Daoy (cell line): ENCODE measurements around the gene DNAH3. TPM values are rescaled to one million over a fixed set of nuclear protein-coding genes. Genes with fewer than 3 reads are reported as not detected.
A peak's percentile ranks its signal among the peaks of the same experiment; 100 is the strongest.
"Not testable (repeated sequence)": the region's sequence is repeated elsewhere in the genome, so short reads cannot be mapped to it uniquely, and the experiment has no call there.

Experiments
- DNase-seq: peaks from one replicate; pipeline ENCODE4 v3.0.0-alpha.2; 2015; ENCODE audit warnings: low read depth
- total RNA-seq: library from RNA; depleted of rRNA; stranded (reverse); fragments of >200 nt; shearing (Covaris generic); gene quantifications from 2 replicates; pipeline ENCODE4 v1.2.3, GENCODE V29; 2014

DNAH3 gene
- total RNA-seq, 1 experiment from 2014 or later = 0.06 TPM

DNA sequence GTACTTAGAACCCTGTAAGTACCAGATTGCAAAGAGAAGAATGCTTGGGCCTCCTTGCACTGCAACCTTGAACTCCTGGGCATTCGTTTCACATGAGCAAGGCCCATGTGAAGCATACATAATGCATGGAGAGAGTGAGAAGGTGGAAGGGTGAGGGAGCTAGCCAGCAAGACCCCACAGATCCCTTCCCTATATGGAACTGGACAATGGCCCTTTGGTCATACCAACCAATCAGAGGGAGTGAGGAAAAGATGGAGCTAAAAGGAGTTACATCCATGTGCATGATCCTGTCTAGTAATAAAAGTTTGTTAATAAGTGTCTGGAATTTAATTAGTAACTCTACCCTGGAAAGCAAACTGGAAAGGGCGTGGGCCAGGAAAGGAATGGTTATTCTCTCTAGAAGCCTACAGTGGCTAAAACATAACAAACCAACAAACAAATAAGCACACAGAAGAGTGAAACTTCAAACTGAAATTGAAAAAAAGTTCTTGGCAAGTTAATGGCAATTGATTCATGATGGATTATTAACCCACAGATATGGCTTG lies 29.6 kb downstream of the DNAH3 start:
- no peak for DNase-seq

DNA sequence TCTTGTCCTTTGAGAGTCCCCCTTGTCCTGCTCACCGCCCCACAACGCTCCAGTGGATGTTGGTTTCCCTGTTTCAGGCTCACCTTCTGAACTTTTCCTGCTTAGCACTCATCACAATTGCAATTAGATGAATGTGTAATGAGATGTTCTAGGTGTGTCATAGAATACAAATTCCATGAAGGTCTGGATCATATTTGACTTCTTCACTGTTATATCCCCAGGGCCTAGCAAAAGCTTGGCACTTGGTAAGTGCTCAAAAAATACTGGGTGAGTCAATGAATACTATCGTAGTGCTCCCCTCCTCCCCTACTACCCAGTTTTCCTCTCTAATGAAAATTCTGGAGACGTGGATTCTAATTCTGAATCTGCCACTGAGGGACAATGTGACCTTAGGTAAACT lies 33.1 kb downstream of the DNAH3 start:
- DNase-seq = no peak

DNA sequence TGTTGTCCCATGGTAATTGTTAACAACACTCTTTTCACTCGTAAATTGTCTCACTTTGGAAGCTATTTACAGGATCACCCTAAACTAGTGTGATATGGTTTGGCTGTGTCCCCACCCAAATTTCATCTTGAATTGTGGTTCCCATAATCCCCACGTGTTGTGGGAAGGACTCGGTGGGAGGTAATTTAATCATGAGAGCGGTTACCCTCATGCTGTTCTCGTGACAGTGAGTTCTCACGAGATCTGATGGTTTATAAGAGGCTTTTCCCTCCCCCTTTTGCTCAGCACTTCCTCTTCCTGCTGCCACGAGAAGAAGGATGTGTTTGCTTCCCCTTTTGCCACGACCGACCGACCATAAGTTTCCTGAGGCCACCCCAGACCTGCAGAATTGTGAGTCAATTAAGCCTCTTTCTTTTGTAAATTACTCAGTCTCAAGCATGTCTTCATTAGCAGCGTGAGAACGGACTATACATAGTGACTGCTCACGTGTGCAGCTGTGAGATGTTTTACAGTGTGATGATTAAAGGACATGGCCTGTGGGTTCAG lies 34.4 kb downstream of the DNAH3 start:
- no peak for DNase-seq

DNA sequence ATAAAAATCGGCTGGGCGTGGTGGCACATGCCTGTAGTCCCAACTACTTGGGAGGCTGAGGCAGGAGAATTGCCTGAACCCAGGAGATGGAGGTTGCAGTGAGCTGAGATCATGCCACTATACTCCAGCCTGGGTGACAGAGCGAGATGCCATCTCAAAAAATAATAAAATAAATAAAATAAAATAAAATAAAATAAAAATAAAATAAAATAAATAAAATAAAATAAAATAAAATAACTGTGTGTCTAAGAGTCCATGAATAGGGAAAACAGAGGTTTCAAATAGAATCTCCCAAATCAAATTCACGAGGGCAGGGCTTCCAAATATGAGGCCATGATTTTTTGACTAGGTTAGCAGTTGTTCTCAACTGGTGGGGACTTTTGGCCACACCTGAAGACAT lies 35.1 kb downstream of the DNAH3 start:
- not testable (repeated sequence) for DNase-seq

DNA sequence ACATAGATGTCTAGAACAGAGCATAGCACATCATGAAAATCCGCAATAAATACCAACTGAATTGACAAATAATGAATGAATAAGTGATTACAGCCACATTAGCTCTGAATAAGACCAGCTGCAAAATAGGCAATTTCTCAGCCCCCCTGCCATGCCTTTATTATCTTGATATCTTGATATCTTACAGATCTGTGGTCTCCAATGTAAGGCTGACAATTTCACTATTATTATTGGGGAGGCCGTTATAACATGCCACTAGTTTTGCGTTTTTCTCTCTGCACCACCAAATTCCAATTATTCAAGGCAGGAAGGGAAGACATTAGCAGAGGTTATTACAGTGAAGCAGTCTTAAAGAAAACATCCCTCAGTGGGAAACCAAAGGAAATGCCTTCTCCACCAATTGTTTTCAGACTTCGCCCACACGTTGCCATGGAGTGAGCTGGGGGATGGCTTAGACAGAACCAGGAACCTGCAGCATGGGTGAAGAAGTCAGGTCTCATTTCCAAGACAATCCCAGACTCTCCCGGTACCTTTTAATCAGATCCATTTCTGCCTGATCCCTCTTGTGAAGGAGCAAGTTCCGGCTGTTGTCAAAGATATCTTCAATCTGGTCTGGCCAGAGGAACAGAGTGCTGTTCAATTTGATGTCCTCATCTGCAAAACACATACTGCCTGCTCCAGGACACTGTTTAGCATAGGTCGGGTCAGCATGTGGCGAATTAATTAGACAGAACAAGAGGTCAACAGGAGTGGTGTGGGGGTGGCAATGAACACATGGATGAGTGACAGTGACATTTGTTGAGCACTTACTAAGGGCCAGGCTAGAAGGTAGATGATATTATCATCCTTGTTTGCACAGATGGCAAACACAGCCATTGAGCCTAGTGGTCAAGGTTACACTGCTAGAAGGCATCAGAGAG lies 46.4 kb downstream of the DNAH3 start:
- peak; percentile 76 for DNase-seq

DNA sequence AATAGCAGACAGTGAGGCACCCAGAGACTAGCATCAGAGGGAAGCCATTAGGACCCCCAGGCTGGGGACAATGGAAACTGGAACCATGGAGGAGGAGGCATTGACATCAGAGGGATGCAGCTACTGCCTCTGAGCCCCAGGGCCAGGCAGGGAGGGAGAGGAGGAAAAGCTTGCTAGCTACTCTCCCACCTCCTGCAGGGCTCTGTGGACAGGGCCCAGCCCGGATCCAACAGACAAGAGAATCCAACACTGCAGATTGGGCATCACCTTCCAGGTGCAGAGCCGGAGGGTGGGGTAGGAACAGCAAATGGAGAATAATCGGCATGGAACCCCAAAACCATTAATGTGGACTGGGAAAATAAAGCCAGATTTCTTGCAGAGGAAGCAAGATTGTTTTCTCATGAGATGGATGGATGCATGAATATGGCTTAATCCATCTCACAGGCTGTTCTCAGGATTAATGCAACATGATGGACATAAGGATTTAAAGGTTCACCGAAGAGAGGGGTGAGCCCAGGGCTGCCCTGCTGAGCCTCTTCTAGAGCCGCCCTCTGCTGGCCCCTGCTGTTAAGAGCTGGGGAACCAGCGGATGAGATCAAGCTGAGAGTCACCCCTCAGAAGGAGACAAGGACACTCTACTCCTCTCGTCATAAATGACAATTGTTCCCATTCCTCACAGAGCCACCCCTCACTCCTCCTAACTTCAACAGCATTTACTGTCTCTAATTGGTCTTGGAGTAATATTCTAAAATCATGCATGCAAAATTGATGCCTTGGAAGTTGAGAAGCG lies 48.8 kb downstream of the DNAH3 start:
- DNase-seq = peak; percentile 15

DNA sequence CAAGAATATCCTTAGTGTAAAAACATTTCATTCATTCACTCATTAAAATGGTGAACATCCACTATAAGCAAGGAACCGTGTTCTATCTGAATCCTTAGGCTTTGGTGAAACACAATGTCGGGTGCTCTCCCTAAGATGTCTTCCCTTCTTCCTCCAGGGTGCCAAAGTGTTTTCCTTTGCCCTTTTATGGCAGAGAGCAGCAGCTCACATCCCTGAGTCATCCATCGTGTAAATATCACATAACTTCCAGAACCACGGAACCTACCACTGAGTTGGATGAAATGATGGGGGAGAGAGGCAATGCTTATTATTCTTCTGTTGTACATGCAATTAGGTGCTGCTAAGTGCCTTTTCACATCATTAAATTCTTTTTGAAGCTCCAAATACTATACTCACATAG lies 50.2 kb downstream of the DNAH3 start:
- peak; percentile 81 for DNase-seq

DNA sequence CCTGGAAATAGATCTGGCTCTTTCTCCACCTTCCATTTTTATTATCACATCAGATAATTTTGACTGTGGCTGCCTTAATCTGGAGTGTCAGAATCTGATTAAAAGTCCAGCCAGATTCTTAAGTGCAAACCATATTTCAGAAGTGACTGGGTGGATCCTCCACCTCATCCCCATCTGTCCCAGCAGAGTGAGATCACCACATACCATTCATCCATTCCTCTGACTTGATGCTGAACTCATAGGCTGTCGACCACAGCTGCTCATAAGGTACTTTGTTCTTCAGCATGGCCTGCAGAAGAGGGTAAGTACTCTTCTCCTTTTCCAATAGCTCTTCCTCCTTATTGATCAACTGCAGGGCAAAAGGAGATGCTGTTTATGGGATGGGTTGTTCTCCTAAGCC lies 53.5 kb downstream of the DNAH3 start:
- peak; percentile 9 for DNase-seq

DNA sequence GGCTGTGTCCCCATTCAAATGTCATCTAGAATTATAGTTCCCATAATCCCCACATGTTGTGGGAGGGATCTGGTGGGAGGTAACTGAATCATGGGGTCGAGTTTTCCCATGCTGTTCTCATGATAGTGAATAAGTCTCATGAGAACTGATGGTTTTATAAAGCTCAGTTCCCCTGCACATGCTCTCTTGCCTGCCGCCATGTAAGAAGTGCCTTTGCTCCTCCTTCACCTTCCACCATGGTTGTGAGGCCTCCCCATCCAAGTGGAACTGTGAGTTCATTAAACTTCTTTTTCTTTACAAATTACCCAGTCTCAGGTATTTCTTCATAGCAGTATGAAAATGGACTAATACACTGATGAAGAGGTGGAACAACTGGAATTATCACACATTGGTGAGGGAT lies 55.9 kb downstream of the DNAH3 start:
- not testable (repeated sequence) for DNase-seq

DNA sequence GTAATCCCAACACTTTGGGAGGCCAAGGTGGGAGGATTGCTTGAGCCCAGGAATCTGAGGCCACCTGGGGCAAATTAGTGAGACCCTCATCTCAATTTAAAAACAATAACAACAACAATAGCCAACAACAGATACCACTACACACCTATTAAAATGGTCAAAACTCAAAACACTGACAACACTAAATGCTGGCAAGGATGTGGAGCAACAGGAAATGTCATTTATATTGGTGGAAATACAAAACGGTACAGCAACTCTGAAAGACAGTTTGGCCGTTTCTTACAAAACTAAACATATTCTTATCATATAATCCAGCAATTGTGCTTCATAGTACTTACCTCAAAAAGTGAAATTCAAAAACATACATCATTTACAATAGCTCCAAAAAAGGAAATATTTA lies 57.7 kb downstream of the DNAH3 start:
- DNase-seq = no peak

DNA sequence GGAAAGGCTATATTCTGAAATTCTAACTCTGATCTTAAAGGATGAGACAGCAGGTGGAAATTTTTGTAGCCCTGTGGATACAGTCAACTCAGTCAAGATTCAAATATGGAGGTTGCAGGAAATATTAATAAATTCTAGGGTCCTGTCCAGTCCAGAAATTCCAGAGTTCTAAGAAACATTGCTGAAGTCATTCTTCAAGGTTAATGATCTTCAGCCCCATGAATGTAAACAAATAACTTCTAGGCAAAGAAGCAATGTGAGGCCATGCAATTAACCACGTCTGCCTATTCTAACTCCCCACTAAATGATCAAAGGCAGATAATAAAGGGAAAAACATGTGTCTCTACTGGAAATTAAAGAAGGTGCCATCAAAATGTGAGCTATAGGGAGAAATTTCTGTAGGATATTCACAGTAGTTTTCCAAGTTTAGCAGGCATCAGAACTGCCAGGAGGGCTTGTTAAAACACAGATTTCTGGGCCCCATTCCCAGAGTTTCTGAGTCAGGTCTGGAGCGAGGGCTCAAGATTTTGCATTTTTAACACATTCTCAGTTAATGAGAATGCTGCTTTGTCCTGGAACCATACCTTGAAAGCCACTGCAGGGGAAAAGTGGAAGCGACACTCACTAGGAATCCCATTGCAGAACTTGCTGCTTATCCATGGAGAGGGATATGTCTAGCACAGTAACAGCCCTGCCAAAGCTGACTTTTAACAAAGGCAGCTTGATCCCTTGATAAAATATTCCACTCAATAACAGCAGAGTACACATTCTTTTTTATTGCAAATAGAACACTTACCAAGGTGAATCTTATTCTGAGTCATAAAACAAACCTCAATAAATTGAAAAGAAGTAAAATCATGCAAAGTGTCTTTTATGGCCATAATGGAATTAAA lies 61.8 kb downstream of the DNAH3 start:
- no peak for DNase-seq

DNA sequence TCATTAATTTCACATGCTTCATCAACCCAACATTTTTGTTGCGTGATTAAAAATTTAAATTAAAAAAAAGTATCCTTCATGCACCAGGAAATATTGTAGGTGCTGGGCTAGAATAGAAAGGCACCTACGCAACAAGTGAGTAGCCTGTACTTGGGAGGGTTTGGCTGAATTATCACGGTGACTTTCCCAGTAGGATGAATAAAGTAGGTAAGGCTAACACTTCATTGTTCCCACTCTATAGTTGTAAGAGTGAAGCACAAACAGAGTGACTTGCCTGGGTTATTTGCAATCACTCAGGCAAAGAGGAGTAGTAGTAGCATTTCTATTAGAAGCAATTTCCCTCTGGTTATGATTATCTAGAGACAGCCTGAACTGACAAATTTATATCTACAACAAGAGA lies 62.5 kb downstream of the DNAH3 start:
- DNase-seq = no peak

DNA sequence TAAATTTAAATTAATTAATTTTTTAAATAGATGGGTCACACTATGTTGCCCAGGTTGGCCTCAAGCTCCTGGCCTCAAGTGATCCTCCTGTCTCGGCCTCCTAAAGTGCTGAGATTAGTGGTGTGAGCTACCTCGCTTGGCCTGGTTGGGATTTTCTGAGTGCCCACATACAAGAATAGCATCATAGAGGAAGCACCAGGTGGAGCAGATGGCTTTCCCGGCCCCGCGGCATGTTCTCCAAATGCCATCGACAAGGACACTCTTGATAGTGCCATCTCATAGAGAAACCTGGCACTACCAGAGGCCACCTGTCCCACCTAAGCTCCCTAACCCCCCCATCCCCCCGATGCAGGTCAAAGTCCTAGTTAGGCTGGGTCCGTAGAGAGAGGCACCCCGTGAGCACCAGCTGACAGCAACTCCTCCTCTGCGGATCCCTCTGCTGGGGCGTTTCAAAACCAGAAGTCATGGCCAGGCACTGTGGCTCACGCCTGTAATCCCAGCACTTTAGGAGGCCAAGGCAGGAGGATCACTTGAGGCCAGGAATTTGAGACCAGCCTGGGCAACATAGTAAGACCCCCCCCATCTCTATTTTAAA lies 65.9 kb downstream of the DNAH3 start:
- DNase-seq = no peak

DNA sequence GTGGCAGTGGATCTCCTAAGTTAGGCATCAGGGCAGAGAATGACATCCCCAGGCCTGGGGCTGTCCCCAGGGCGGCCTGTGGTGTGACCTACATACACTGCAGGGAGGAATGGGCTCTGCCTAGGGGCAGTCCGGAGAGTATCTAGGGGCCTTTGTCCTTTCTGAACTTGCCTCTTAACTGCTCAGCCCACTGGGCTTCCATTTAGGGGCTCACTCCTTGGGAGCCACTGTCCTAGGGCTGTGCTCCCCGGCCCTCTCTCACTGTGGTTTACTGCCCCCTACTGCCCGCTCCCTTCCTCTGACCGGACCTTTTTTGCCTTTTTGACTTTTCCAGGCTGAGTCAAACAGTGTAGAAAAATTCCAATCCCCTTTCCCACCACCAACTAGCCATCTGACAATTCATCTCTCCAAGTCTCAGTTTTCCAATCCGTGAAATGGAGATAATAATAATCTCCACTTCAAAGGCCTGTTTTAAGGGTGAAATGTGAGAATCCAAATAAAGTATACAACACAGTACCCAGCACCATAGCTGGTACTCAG lies 66.8 kb downstream of the DNAH3 start:
- peak; percentile 63 for DNase-seq

DNA sequence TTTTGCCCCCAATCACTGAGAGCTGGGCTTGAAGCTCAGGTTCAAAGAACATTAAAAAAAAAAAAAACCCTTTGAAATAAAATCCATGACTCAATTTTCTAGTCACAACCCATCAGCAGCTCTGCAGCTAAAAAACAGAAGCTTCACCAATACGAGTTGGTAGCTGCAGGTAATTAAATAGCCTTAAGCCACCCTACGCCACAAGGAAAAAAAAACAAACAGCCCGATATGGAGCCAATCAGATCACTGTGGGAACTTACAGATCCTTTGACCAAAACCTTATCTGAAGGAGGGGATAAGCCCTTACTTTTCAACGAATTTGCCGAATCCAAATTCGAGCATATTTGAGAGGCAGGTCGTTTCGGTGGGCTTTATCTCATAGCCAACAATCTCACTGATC lies 69.3 kb downstream of the DNAH3 start:
- no peak for DNase-seq

DNA sequence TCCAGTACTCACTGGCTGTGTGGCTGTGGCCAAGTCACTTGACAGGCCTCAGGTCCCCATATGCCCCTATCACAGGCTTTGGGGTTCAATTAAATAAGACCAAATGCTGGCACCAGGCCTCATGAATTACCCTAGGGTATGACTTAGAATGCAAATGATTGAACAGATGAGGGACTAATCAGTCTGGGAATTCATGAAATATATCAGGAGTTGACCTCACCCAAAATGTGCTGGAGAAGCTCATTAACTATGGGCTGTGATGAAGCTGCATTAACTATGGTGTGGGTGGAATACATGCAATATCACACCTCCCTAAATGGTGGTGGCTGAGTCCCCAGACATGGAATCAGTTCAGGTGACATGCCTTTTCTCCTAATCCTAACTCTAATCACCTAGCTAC lies 72.1 kb downstream of the DNAH3 start:
- DNase-seq = no peak

DNA sequence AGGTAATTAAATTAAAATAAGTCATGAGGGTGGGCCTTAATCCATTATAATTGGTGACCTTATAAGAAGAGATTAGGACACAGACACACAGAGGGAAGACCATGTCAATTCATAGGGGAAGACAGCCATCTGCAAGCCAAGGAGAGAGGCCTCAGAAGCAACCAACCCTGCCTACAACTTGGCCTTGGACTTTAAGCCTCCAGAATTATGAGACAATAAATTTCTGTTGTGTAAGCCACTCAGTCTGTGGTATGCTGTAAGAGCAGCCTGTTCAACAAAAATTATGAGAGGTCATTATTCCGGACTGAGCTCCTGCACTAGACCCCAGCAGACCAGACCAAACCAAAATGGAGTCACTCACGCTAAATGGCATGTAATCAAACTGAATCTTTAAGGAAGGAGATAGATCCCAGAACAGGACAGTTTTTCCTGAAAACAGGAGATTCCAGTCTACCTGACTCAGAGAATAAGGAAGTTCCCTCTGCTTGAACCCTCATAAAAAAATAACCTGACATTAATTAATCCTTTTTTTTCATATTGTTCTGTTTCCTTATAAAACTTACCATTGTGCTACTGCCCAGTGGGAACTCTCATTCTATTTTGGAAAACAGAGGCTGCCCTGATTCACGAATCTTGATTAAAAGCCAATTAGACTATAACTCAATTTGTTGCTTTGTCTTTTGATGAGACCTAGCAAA lies 74.3 kb downstream of the DNAH3 start:
- DNase-seq = no peak

DNA sequence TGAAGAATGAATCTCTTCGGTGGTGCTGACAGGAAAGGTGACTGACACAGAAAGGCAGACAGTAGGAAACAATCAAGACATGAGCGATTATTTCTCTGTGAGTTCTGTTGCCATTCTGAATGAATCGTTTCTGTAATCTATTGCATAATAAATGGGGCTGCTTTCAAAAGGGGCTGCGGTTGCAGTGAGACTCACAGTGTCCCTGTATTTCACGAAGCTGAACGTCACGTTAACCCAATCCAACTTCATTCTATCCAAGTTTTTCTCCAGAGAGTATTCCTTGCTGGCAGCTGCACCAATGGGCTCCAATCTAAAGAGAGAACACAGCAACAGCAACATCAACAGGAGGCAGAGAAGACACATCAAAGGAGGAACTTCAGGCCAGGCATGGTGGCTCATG lies 75.4 kb downstream of the DNAH3 start:
- no peak for DNase-seq

DNA sequence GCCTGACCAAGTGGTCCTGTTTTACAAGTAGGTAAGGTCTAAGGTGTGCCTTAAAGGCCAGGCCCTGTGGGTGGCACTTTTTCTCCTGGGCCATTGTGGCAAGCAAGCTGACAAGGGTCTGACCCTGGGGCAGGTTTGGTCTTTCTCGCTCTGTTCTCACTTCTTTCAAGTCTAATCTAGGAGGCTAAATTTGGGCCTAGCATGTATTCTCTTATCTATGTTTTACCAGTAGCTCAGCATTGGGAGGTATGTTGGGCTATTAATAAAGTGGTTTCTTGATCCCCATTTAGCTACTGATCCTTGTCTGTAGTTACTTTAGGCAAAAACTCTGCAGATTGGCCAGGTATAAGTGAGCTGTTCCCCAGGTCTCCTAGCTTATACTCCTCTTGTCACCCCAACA lies 77.7 kb downstream of the DNAH3 start:
- DNase-seq = no peak

DNA sequence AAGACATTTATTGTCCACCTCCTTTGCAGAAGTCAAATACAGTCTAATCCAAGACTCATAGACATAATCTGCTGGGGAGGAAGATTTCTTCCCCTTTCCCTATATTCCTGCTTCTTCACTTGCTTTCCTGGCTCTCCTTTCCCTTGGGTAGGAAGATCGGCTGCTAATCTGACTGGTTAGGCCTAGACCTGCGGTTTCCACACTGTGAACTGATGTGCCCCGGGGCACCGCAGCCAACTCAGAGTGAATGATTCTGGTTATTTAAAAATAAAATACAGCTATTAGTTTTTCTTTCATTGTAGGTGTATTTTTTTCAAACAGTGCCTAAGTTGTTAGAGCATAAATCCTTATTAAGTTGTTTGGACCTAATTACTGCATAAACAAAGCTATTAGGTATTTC lies 78.9 kb downstream of the DNAH3 start:
- DNase-seq = no peak
